Hypothalamus (tissue), 51 donors: ENCODE measurements around the gene CLDND1.

Source experiments
- DNase-seq, 51 donors: peaks; one replicate each; lab custom pipeline; 2025; lab: John Stamatoyannopoulos, UW

CLDND1 gene

DNA sequence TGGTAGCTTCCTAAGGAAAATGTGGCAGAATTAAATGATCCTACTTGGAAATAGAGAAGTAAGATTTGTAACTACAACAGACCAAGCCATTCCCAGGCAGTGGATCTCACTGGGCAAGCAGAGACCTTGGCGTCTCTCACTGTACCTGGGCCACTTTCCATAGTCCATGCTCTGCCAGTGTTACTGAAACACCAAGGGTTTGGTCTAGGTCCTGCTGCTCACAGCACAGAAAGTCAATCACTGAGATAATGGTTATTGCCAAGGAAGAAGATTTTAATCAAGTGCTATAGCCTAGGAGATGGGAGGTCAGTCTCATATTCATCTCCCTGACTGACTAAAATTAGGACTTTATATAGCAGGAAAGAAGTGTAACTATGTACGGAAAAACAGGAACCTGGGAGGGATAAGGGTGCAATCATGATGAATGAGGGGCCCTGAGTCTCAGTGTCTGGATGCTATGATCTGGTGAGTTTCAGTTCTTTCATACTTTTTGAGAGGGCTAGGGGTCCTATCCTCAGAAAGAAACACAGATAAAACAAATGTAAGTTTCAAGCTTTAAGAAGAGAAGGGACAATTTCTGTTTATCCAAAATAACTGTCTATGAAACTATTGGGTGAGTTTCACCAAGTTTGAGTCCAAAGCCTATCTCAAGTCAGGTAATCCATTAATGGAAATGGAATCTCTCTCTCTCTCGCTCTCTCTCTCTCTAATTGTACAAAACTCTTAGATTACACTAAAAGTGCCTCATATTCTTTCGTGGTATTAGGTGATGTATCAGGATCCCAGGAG is 29.7 kb upstream of the CLDND1 start:
- DNase-seq, result no peak

- DNase-seq, result no peak
Measured at GRCh38 chr3:98551754-98552153, 29.1 kb upstream of the CLDND1 start.

- no peak for DNase-seq
Measured at GRCh38 chr3:98551236-98551635, 28.5 kb upstream of the CLDND1 start.

GRCh38 chr3:98550833-98551232 is 28.1 kb upstream of the CLDND1 start:
- no peak for DNase-seq

GRCh38 chr3:98548544-98548943 is 25.8 kb upstream of the CLDND1 start:
- DNase-seq, result no peak

- DNase-seq, result no peak
Measured at GRCh38 chr3:98545940-98546339, 23.2 kb upstream of the CLDND1 start.

DNA sequence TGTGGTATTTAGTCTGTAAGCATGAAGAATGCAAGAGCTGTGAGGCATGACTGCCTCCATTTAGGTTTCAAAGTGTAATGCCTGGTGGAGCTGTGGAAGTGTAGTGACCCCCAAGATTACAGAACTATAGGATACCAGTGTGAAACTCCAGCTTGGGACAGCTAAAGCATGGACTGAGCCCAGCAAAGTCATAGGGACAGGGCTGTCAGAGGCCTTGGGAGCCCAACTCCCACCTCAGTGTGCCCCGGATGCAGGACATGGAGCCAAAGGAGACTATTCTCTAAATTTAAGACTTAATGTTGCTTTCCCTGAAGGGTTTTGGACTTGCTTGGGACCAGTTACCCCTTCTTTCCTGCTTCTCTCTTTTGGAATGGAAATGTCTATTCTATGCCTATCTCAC is 19.9 kb upstream of the CLDND1 start:
- DNase-seq, result no peak

GRCh38 chr3:98541695-98542094 is 19.0 kb upstream of the CLDND1 start:
- no peak for DNase-seq

DNA sequence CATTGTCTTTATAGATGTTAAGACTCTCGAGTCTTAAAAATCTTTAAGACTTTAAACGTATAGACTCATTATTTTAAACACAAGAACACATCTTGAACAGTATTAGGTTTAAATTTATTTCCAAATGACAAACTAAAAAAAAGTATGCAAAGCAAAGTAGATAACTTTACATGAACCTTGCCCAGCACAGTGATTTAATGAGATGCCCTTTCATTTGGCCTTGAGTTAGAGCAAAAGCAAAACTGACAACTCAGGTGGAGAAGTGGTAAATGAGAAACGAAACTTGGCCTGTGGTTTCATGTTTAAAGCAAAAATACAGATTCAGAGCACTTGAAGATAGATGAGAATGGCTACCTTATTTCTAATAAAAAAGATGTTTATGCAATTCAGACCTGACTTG is 17.6 kb upstream of the CLDND1 start:
- no peak for DNase-seq

- no peak for DNase-seq
Measured at GRCh38 chr3:98536456-98537017, 13.8 kb upstream of the CLDND1 start.

DNA sequence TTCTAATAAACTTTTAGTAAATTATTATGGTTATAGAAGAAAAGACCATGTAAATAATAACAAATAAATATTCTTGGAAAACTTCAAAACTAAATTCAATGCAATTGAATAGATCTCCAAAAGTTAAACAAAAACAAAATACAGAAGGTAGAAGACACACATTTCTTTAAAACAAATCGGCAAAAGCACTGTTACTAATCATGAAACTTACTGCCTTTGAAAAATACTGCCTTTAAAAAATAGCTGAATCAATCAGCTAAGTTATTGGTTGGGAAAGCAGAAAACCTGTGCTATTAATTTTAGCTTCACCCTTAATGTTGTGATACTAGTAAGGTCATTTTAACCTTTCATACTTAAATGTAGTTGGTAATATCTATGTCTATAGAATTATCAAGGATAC is 12.0 kb upstream of the CLDND1 start:
- DNase-seq, result no peak

- no peak for DNase-seq
Measured at GRCh38 chr3:98534168-98534567, 11.5 kb upstream of the CLDND1 start.

DNA sequence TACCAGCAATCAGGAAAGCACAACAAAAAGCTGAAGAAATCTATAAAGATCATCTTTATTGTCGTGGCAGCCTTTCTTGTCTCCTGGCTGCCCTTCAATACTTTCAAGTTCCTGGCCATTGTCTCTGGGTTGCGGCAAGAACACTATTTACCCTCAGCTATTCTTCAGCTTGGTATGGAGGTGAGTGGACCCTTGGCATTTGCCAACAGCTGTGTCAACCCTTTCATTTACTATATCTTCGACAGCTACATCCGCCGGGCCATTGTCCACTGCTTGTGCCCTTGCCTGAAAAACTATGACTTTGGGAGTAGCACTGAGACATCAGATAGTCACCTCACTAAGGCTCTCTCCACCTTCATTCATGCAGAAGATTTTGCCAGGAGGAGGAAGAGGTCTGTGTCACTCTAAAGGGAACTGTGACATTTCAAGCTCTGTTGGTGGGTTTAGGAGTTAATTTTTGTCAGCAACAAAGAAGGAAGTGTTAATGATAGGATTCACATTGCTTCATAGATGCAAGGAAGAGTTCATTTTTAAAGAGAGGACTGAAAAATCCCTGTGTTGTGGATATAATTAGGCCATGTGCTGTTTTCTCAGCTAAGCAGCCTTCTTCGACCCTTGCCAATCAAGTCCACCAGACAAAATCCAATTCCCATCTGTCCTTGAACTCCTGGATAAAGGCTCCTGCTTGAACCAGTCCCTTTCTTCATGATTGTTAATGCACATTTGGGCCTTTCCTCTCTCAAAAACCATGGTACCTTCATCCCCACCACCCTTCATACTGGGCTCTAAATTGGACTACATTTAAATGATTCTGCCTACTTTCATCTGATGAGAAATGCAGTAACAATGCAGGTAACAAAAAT is 10.2 kb upstream of the CLDND1 start:
- DNase-seq, result no peak

- DNase-seq, result no peak
Measured at GRCh38 chr3:98532275-98532637, 9.6 kb upstream of the CLDND1 start.

- DNase-seq, result no peak
Measured at GRCh38 chr3:98531622-98532274, 9.0 kb upstream of the CLDND1 start, which contains the start of gene GPR15. Gene GPR15 (plus strand): TSS chr3:98531978. CDS start chr3:98532034, 56 bp downstream.

DNA sequence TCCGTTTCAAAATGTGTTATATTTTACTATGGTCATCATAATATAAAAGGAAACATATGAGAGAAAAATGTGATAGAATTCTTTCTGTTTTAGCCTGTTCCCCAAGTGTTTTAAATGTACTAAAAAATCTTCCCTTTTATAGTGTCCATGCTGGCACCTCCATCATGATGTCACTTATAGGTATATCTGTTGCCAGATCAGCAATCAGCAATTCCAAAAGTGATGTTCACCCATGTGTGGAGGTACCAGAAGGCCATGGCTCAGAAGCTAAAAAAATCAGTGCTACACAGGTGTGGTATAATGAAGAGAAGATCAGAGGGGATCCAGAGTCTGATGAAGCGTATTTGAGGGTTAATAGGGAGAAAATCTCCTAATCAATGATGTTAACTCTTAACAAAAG is 8.0 kb upstream of the CLDND1 start:
- no peak for DNase-seq

GRCh38 chr3:98529856-98530459 is 7.3 kb upstream of the CLDND1 start:
- DNase-seq, result no peak

DNA sequence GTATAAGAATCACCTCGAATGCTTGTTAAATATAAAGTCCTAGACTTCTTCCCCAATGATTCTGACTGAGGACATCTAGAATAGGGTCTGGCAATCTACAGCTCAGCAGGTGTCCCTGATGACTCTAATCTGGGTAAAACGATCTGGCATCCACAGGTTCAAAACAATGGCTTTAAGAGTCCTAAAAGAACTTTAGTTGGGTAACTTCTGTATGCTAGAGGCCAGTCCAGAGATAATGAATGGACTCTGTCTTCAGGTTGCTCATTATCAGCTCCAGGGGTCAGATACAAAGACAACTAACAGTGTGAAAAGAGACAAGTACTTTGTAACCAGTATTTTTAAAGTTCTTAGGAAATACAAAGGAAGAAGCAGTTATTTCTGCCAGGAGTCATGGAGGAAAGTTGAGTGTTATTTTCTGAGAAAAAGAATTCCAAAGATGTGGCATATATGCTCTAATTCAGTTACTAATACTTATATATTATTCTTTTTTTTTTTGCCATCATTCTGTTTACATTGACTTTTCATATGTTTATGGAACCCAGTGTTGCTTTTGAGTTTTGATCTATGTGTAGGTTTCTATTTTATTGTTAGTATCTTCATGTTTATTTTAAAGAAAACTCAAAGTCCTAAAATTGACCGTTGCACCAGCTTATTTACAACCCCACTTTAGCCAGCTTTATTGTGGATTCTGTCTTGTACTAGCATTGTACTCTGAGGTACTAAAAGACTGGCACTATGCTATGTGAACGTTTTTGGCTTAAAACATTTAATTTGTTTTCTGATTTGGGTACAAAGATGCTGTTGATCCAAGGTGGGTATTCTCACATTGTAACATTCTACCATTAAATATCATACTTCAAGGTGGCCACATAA is 6.0 kb upstream of the CLDND1 start:
- DNase-seq, result no peak

- DNase-seq, result no peak
Measured at GRCh38 chr3:98525494-98525893, 2.8 kb upstream of the CLDND1 start.
